T-helper 2 cell treated with Interferon-gamma antibody and Interleukin-4, amounts not matched to agents 5 μg/mL and 100 μg/mL, for 36 hours (primary cell): ENCODE data around the gene PTPRM.

Experiments used
- DNase-seq: peaks from one replicate; pipeline ENCODE4 v3.0.0; 2021; ENCODE audit warnings: low spot score
- H3K27ac Mint-ChIP-seq: one replicate; pipeline ENCODE4 v1.8.0; 2021; ENCODE audit warnings: mild to moderate bottlenecking, mixed read lengths
- H3K27me3 Mint-ChIP-seq: one replicate; pipeline ENCODE4 v1.8.0; 2021; ENCODE audit warnings: low read depth, mixed read lengths
- H3K36me3 Mint-ChIP-seq: one replicate; pipeline ENCODE4 v1.8.0; 2021; ENCODE audit warnings: low read depth, mixed read lengths
- H3K4me1 Mint-ChIP-seq: one replicate; pipeline ENCODE4 v1.8.0; 2021; ENCODE audit warnings: low read depth, mixed read lengths
- H3K4me3 Mint-ChIP-seq: one replicate; pipeline ENCODE4 v1.8.0; 2022; ENCODE audit warnings: mild to moderate bottlenecking, moderate library complexity, mixed read lengths
- H3K9me3 Mint-ChIP-seq: one replicate; pipeline ENCODE4 v1.8.0; 2021; ENCODE audit warnings: mixed read lengths

PTPRM gene

GRCh38 chr18:7931763-7932162 is 364.6 kb downstream of the PTPRM start:
- no peak for DNase-seq
- Mint-ChIP-seq H3K36me3 (no peaks in the 10 kb centered on the region), H3K27me3 (no peaks in the 10 kb centered on the region), H3K4me1 (no peaks in the 10 kb centered on the region), H3K4me3 (no peak overlapping the region), H3K27ac (no peak overlapping the region), H3K9me3 (no peaks in the 10 kb centered on the region)

- no peak for DNase-seq
- H3K4me3 Mint-ChIP-seq, result no peak overlapping the region
- no peak overlapping the region for H3K27ac Mint-ChIP-seq
- H3K4me1 Mint-ChIP-seq, result no peaks in the 10 kb centered on the region
- no peaks in the 10 kb centered on the region for H3K27me3 Mint-ChIP-seq
- H3K36me3 Mint-ChIP-seq, result no peaks in the 10 kb centered on the region
- no peaks in the 10 kb centered on the region for H3K9me3 Mint-ChIP-seq
Measured at GRCh38 chr18:7937268-7937667, 370.2 kb downstream of the PTPRM start.

- no peak overlapping the region for H3K4me3 Mint-ChIP-seq
- H3K4me1 Mint-ChIP-seq, result no peaks in the 10 kb centered on the region
- no peak for DNase-seq
- H3K27me3 Mint-ChIP-seq, result no peaks in the 10 kb centered on the region
- no peaks in the 10 kb centered on the region for H3K36me3 Mint-ChIP-seq
- H3K9me3 Mint-ChIP-seq, result no peaks in the 10 kb centered on the region
- no peak overlapping the region for H3K27ac Mint-ChIP-seq
Measured at GRCh38 chr18:7939521-7939920, 372.4 kb downstream of the PTPRM start.

- no peaks in the 10 kb centered on the region for H3K9me3 Mint-ChIP-seq
- DNase-seq, result no peak
- no peaks in the 10 kb centered on the region for H3K36me3 Mint-ChIP-seq
- no peaks in the 10 kb centered on the region for H3K27me3 Mint-ChIP-seq
- no peaks in the 10 kb centered on the region for H3K4me1 Mint-ChIP-seq
- H3K27ac Mint-ChIP-seq, result no peak overlapping the region
- H3K4me3 Mint-ChIP-seq, result no peak overlapping the region
Measured at GRCh38 chr18:7940379-7940778, 373.3 kb downstream of the PTPRM start.

- H3K27me3 Mint-ChIP-seq, result no peaks in the 10 kb centered on the region
- H3K9me3 Mint-ChIP-seq, result no peaks in the 10 kb centered on the region
- no peaks in the 10 kb centered on the region for H3K4me1 Mint-ChIP-seq
- DNase-seq, result no peak
- H3K4me3 Mint-ChIP-seq, result no peak overlapping the region
- no peak overlapping the region for H3K27ac Mint-ChIP-seq
- H3K36me3 Mint-ChIP-seq, result no peaks in the 10 kb centered on the region
Measured at GRCh38 chr18:7940971-7941370, 373.9 kb downstream of the PTPRM start.

GRCh38 chr18:7941533-7941932 is 374.4 kb downstream of the PTPRM start:
- Mint-ChIP-seq H3K4me3 (no peak overlapping the region), H3K4me1 (no peaks in the 10 kb centered on the region), H3K27me3 (no peaks in the 10 kb centered on the region), H3K9me3 (no peaks in the 10 kb centered on the region), H3K36me3 (no peaks in the 10 kb centered on the region), H3K27ac (no peak overlapping the region)
- no peak for DNase-seq

GRCh38 chr18:7945882-7946281 is 378.8 kb downstream of the PTPRM start:
- Mint-ChIP-seq H3K4me1 (peaks cover 3% of the 10 kb centered on the region), H3K27me3 (no peaks in the 10 kb centered on the region), H3K27ac (no peak overlapping the region), H3K36me3 (no peaks in the 10 kb centered on the region), H3K4me3 (no peak overlapping the region), H3K9me3 (no peaks in the 10 kb centered on the region)
- DNase-seq, result no peak

DNA sequence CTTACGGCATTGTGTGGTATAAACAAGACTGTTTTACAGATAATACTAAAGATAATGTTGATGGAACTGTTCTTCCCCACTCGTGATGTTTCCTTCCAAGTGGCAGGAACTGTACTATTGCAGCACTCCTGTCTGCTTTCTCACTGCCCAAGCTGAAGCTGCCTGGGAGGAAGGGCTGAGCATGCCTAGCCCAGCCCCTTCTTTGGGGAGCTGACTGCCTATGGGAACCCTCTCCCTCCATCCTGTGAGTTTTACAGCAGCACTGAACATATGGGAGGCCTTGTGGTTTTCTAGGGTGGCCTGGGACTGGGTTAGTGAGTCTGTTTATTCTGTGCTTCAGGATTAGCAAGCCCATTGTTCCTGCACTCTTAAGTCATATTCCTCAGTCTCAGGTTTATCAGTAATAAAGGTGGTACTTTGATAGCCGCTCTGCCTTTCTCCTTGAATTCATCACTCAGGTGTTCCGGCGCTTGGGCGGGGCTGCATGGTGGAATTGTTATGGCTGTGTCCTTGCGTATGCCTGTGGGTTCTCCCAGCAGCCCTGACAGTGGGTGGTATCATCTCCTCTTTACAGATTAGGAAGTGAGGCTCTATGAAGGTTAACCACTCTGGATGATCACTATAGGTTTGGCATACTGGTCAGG is 379.7 kb downstream of the PTPRM start:
- H3K9me3 Mint-ChIP-seq, result no peaks in the 10 kb centered on the region
- peak overlapping the region; percentile 72 for H3K4me3 Mint-ChIP-seq
- H3K36me3 Mint-ChIP-seq, result no peaks in the 10 kb centered on the region
- H3K27me3 Mint-ChIP-seq, result no peaks in the 10 kb centered on the region
- H3K27ac Mint-ChIP-seq, result no peak overlapping the region
- DNase-seq, result no peak
- peaks cover 3% of the 10 kb centered on the region for H3K4me1 Mint-ChIP-seq

GRCh38 chr18:7950380-7951136 is 383.4 kb downstream of the PTPRM start:
- Mint-ChIP-seq H3K27me3 (no peaks in the 10 kb centered on the region), H3K4me1 (peaks cover 5% of the 10 kb centered on the region), H3K36me3 (no peaks in the 10 kb centered on the region), H3K9me3 (no peaks in the 10 kb centered on the region), H3K4me3 (no peak overlapping the region), H3K27ac (no peak overlapping the region)
- DNase-seq, result peak; percentile 14

- peaks cover 5% of the 10 kb centered on the region for H3K9me3 Mint-ChIP-seq
- H3K27me3 Mint-ChIP-seq, result no peaks in the 10 kb centered on the region
- peak overlapping the region; percentile 47 for H3K27ac Mint-ChIP-seq
- peaks cover 17% of the 10 kb centered on the region for H3K4me1 Mint-ChIP-seq
- DNase-seq, result no peak
- H3K36me3 Mint-ChIP-seq, result no peaks in the 10 kb centered on the region
- H3K4me3 Mint-ChIP-seq, result no peak overlapping the region
Measured at GRCh38 chr18:7953095-7953958, 386.2 kb downstream of the PTPRM start.

- Mint-ChIP-seq H3K4me3 (no peak overlapping the region), H3K9me3 (peaks cover 5% of the 10 kb centered on the region), H3K27ac (no peak overlapping the region), H3K27me3 (no peaks in the 10 kb centered on the region), H3K36me3 (no peaks in the 10 kb centered on the region), H3K4me1 (peaks cover 24% of the 10 kb centered on the region)
- DNase-seq, result no peak
Measured at GRCh38 chr18:7954238-7954637, 387.1 kb downstream of the PTPRM start.

GRCh38 chr18:7955175-7955574 is 388.1 kb downstream of the PTPRM start:
- Mint-ChIP-seq H3K9me3 (peaks cover 5% of the 10 kb centered on the region), H3K4me3 (no peak overlapping the region), H3K36me3 (no peaks in the 10 kb centered on the region), H3K27me3 (no peaks in the 10 kb centered on the region), H3K4me1 (peaks cover 27% of the 10 kb centered on the region), H3K27ac (no peak overlapping the region)
- DNase-seq, result no peak

DNA sequence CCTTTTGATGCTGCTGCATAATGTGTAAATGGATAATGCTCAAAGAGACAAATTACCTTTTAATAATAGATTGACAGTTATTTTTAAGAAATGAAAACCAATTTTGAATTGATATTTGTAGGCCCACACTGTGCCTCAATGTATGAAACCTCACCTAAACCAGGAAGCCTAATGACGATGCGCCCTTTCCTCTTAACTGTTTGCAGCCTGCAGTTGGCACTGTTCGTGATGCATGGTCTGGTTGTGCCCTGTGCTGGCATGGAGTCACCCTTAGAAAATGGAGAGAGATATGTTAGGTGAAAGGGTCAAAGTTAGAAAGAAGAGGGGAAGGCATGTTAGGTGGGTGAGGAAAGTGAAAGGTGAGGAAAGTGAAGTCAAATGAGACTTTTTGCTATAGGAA is 390.2 kb downstream of the PTPRM start:
- Mint-ChIP-seq H3K27me3 (no peaks in the 10 kb centered on the region), H3K9me3 (peaks cover 5% of the 10 kb centered on the region), H3K4me3 (peak overlapping the region; percentile 74), H3K36me3 (no peaks in the 10 kb centered on the region), H3K27ac (peak overlapping the region; percentile 90), H3K4me1 (peaks cover 27% of the 10 kb centered on the region)
- no peak for DNase-seq
